ENCODE results near the gene CXCL1.

Gene CXCL1

GRCh38 chr4:73856518-73856917 lies 12.7 kb upstream of the CXCL1 start:
- no peaks in the 10 kb centered on the region for H3K9me3 ChIP-seq (ENCODE audit: low read depth, low read length)
- no peaks in the 10 kb centered on the region for H3K36me3 ChIP-seq (ENCODE audit: insufficient read depth, low read length)
- no peak overlapping the region for H3K4me3 ChIP-seq
- no peak overlapping the region for H3K9ac ChIP-seq (ENCODE audit: insufficient read length)
- DNase-seq (ENCODE audit: low read depth, low spot score): no peak
- TF ChIP-seq FOXP2 (optimal IDR thresholded peaks at IDR 0.05; ENCODE audit: control extremely low read depth, extremely low read length, insufficient read depth) (no peak), EZH2 (IDR thresholded peaks at IDR 0.05) (no peak), POLR2AphosphoS5 (IDR thresholded peaks at IDR 0.05; ENCODE audit: borderline replicate concordance, low read depth, low read length) (no peak)
- no peak overlapping the region for H3K27ac ChIP-seq

- Histone ChIP-seq H3K36me3 (ENCODE audit: insufficient read depth, low read length) (no peaks in the 10 kb centered on the region), H3K9me3 (ENCODE audit: low read depth, low read length) (no peaks in the 10 kb centered on the region), H3K4me3 (no peak overlapping the region), H3K27ac (no peak overlapping the region), H3K9ac (ENCODE audit: insufficient read length) (no peak overlapping the region)
- TF ChIP-seq FOXP2 (optimal IDR thresholded peaks at IDR 0.05; ENCODE audit: control extremely low read depth, extremely low read length, insufficient read depth): no peak
- no peak for TF ChIP-seq EZH2 (IDR thresholded peaks at IDR 0.05)
- no peak for TF ChIP-seq POLR2AphosphoS5 (IDR thresholded peaks at IDR 0.05; ENCODE audit: borderline replicate concordance, low read depth, low read length)
- no peak for DNase-seq (ENCODE audit: low read depth, low spot score)
These were observed 9.5 kb upstream of the CXCL1 start for GRCh38 chr4:73859614-73860088.

- no peak for DNase-seq (ENCODE audit: low read depth, low spot score)
- H3K4me3 ChIP-seq: no peak overlapping the region
- TF ChIP-seq POLR2AphosphoS5 (IDR thresholded peaks at IDR 0.05; ENCODE audit: borderline replicate concordance, low read depth, low read length): no peak
- TF ChIP-seq FOXP2 (optimal IDR thresholded peaks at IDR 0.05; ENCODE audit: control extremely low read depth, extremely low read length, insufficient read depth): no peak
- TF ChIP-seq EZH2 (IDR thresholded peaks at IDR 0.05): no peak
These were observed 9.0 kb upstream of the CXCL1 start for GRCh38 chr4:73860181-73860580.

GRCh38 chr4:73860917-73861316 lies 8.3 kb upstream of the CXCL1 start:
- TF ChIP-seq EZH2 (IDR thresholded peaks at IDR 0.05) (no peak), FOXP2 (optimal IDR thresholded peaks at IDR 0.05; ENCODE audit: control extremely low read depth, extremely low read length, insufficient read depth) (no peak), POLR2AphosphoS5 (IDR thresholded peaks at IDR 0.05; ENCODE audit: borderline replicate concordance, low read depth, low read length) (no peak)
- no peak for DNase-seq (ENCODE audit: low read depth, low spot score)
- H3K36me3 ChIP-seq (ENCODE audit: insufficient read depth, low read length): no peaks in the 10 kb centered on the region
- H3K27ac ChIP-seq: no peak overlapping the region
- H3K9ac ChIP-seq (ENCODE audit: insufficient read length): no peak overlapping the region
- no peaks in the 10 kb centered on the region for H3K9me3 ChIP-seq (ENCODE audit: low read depth, low read length)
- H3K4me3 ChIP-seq: no peak overlapping the region

More at GRCh38 chr4:73860181-73860580, 9.0 kb upstream of the CXCL1 start:
- Histone ChIP-seq H3K27ac (no peak overlapping the region), H3K9ac (ENCODE audit: insufficient read length) (no peak overlapping the region), H3K9me3 (ENCODE audit: low read depth, low read length) (no peaks in the 10 kb centered on the region), H3K36me3 (ENCODE audit: insufficient read depth, low read length) (no peaks in the 10 kb centered on the region)

- no peak for DNase-seq (ENCODE audit: low read depth, low spot score)
- Histone ChIP-seq H3K9me3 (ENCODE audit: low read depth, low read length) (no peaks in the 10 kb centered on the region), H3K4me3 (no peak overlapping the region), H3K27ac (no peak overlapping the region), H3K36me3 (ENCODE audit: insufficient read depth, low read length) (no peaks in the 10 kb centered on the region), H3K9ac (ENCODE audit: insufficient read length) (no peak overlapping the region)
- no peak for TF ChIP-seq FOXP2 (optimal IDR thresholded peaks at IDR 0.05; ENCODE audit: control extremely low read depth, extremely low read length, insufficient read depth)
- no peak for TF ChIP-seq EZH2 (IDR thresholded peaks at IDR 0.05)
- no peak for TF ChIP-seq POLR2AphosphoS5 (IDR thresholded peaks at IDR 0.05; ENCODE audit: borderline replicate concordance, low read depth, low read length)
These were observed 6.9 kb upstream of the CXCL1 start for GRCh38 chr4:73862322-73862721.

- H3K27ac ChIP-seq: no peak overlapping the region
- no peaks in the 10 kb centered on the region for H3K36me3 ChIP-seq (ENCODE audit: insufficient read depth, low read length)
- H3K4me3 ChIP-seq: no peak overlapping the region
- no peak for DNase-seq (ENCODE audit: low read depth, low spot score)
- no peak for TF ChIP-seq EZH2 (IDR thresholded peaks at IDR 0.05)
- TF ChIP-seq FOXP2 (optimal IDR thresholded peaks at IDR 0.05; ENCODE audit: control extremely low read depth, extremely low read length, insufficient read depth): no peak
- TF ChIP-seq POLR2AphosphoS5 (IDR thresholded peaks at IDR 0.05; ENCODE audit: borderline replicate concordance, low read depth, low read length): no peak
- no peak overlapping the region for H3K9ac ChIP-seq (ENCODE audit: insufficient read length)
- no peaks in the 10 kb centered on the region for H3K9me3 ChIP-seq (ENCODE audit: low read depth, low read length)
These were observed 4.8 kb upstream of the CXCL1 start for GRCh38 chr4:73864365-73864764.

GRCh38 chr4:73864961-73865360 lies 4.2 kb upstream of the CXCL1 start:
- Histone ChIP-seq H3K4me3 (no peak overlapping the region), H3K9ac (ENCODE audit: insufficient read length) (no peak overlapping the region)
- TF ChIP-seq POLR2AphosphoS5 (IDR thresholded peaks at IDR 0.05; ENCODE audit: borderline replicate concordance, low read depth, low read length) (no peak), EZH2 (IDR thresholded peaks at IDR 0.05) (no peak), FOXP2 (optimal IDR thresholded peaks at IDR 0.05; ENCODE audit: control extremely low read depth, extremely low read length, insufficient read depth) (no peak)

GRCh38 chr4:73865431-73866096 lies 3.6 kb upstream of the CXCL1 start:
- TF ChIP-seq POLR2AphosphoS5 (IDR thresholded peaks at IDR 0.05; ENCODE audit: borderline replicate concordance, low read depth, low read length) (no peak), EZH2 (IDR thresholded peaks at IDR 0.05) (no peak), FOXP2 (optimal IDR thresholded peaks at IDR 0.05; ENCODE audit: control extremely low read depth, extremely low read length, insufficient read depth) (no peak)
- Histone ChIP-seq H3K27ac (no peak overlapping the region), H3K36me3 (ENCODE audit: insufficient read depth, low read length) (no peaks in the 10 kb centered on the region), H3K4me3 (no peak overlapping the region), H3K9me3 (ENCODE audit: low read depth, low read length) (no peaks in the 10 kb centered on the region), H3K9ac (ENCODE audit: insufficient read length) (no peak overlapping the region)
- DNase-seq (ENCODE audit: low read depth, low spot score): no peak

More at GRCh38 chr4:73864961-73865360, 4.2 kb upstream of the CXCL1 start:
- no peak overlapping the region for H3K27ac ChIP-seq
- no peak for DNase-seq (ENCODE audit: low read depth, low spot score)
- H3K9me3 ChIP-seq (ENCODE audit: low read depth, low read length): no peaks in the 10 kb centered on the region
- no peaks in the 10 kb centered on the region for H3K36me3 ChIP-seq (ENCODE audit: insufficient read depth, low read length)
